ENCODE data around the gene C6orf47.

Gene C6orf47

DNA sequence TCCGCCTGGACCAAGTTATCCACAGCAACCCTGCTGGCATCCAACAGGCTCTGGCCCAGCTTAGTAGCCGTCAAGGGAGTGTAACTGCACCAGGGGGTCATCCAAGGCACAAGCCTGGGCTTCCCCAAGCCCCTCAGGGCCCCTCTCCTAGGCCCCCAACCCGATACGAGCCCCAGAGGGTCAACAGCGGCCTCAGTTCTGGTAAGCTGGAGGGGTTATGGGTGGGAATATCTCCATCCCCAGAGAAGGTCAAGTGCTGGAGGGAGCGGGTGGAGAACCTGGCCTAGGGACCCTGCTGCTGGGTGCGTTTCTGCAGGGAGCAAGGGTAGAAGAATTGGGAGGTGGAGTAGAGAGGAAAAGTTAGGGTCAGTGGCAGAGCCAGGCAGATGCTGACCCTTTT, 27.1 kb downstream of the C6orf47 start:
- DNase-seq (ENCODE audit: low spot score): no peak
- TF ChIP-seq, protein P1, sequence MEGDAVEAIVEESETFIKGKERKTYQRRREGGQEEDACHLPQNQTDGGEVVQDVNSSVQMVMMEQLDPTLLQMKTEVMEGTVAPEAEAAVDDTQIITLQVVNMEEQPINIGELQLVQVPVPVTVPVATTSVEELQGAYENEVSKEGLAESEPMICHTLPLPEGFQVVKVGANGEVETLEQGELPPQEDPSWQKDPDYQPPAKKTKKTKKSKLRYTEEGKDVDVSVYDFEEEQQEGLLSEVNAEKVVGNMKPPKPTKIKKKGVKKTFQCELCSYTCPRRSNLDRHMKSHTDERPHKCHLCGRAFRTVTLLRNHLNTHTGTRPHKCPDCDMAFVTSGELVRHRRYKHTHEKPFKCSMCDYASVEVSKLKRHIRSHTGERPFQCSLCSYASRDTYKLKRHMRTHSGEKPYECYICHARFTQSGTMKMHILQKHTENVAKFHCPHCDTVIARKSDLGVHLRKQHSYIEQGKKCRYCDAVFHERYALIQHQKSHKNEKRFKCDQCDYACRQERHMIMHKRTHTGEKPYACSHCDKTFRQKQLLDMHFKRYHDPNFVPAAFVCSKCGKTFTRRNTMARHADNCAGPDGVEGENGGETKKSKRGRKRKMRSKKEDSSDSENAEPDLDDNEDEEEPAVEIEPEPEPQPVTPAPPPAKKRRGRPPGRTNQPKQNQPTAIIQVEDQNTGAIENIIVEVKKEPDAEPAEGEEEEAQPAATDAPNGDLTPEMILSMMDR (IDR thresholded peaks at IDR 0.05): no peak
- Histone ChIP-seq H3K27ac (no peak overlapping the region), H3K4me3 (no peak overlapping the region)

GRCh38 chr6:31632279-31632946, 28.2 kb downstream of the C6orf47 start:
- TF ChIP-seq, protein P1 (IDR thresholded peaks at IDR 0.05): no peak
- no peak for DNase-seq (ENCODE audit: low spot score)
- no peak overlapping the region for H3K27ac ChIP-seq
- H3K4me3 ChIP-seq: no peak overlapping the region

DNA sequence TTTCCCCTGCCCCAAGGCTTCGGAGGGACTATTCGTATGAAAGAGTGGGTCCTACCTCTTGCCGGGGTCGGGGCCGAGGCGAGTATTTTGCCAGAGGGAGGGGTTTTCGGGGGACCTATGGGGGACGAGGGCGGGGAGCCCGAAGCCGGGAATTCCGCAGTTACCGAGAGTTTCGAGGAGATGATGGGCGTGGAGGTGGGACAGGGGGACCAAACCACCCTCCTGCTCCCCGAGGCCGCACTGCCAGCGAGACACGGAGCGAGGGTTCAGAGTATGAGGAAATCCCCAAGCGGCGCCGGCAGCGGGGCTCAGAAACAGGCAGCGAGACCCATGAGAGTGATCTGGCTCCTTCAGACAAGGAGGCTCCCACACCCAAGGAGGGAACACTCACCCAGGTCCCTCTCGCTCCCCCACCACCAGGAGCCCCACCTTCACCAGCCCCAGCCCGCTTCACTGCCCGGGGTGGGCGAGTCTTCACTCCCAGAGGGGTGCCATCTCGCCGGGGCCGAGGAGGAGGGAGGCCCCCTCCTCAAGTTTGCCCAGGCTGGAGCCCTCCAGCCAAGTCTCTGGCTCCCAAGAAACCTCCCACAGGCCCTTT, 28.8 kb downstream of the C6orf47 start:
- no peak overlapping the region for H3K27ac ChIP-seq

GRCh38 chr6:31631209-31631608, 29.4 kb downstream of the C6orf47 start:
- H3K4me3 ChIP-seq: no peak overlapping the region
- no peak for DNase-seq (ENCODE audit: low spot score)
- no peak overlapping the region for H3K27ac ChIP-seq
- TF ChIP-seq, protein P1 (IDR thresholded peaks at IDR 0.05): no peak

More for the DNA sequence above, 28.8 kb downstream of the C6orf47 start:
- no peak for DNase-seq (ENCODE audit: low spot score)
- TF ChIP-seq, protein P1 (IDR thresholded peaks at IDR 0.05): no peak
- H3K4me3 ChIP-seq: no peak overlapping the region

- no peak for DNase-seq (ENCODE audit: low spot score)
- Histone ChIP-seq H3K27ac (no peak overlapping the region), H3K4me3 (no peak overlapping the region)
- TF ChIP-seq, protein P1 (IDR thresholded peaks at IDR 0.05): no peak
These were observed 30.2 kb downstream of the C6orf47 start for GRCh38 chr6:31630177-31630934.

DNA sequence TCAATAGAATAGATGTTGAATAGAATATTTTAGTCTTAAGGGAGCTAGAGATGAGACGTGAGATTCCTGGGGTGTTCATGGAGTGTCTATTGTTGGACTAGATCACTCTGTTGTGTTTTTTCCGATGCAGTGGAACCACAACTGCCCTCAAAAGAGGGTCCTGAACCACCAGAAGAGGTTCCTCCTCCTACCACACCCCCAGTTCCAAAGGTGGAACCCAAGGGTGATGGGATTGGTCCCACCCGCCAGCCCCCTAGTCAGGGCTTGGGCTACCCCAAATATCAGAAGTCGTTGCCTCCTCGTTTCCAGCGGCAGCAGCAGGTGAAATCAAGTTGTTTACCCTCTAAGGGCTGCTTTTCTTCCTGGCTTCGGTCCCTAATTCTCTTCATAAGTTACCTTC, 31.6 kb downstream of the C6orf47 start:
- H3K4me3 ChIP-seq: no peak overlapping the region
- DNase-seq (ENCODE audit: low spot score): no peak
- no peak overlapping the region for H3K27ac ChIP-seq
- TF ChIP-seq, protein P1 (IDR thresholded peaks at IDR 0.05): no peak

Data from coronary artery (tissue), 2 donors.